Measurements from ENCODE around the gene PRPF31.

- TF ChIP-seq EP300 (IDR thresholded peaks at IDR 0.05) = no peak
- TF ChIP-seq CTCF (IDR thresholded peaks at IDR 0.05) = no peak
- no peak for TF ChIP-seq POLR2AphosphoS5 (IDR thresholded peaks at IDR 0.05)
These were observed 8.8 kb upstream of the PRPF31 start for GRCh38 chr19:54106716-54107115.

Measured in suprapubic skin (tissue), 4 donors.